NCI-H82 treated with DMSO at 0.1 percent for 48 hours (cell line): ENCODE measurements around the gene RNF149.
"Not testable (repeated sequence)": the region's sequence is repeated elsewhere in the genome, so short reads cannot be mapped to it uniquely, and the experiment has no call there.

Source experiments
- DNase-seq: peaks from one replicate; lab custom pipeline; 2025; ENCODE audit not compliant: unreplicated experiment; lab: John Stamatoyannopoulos, UW

RNF149 gene

GRCh38 chr2:101308432-101309210 lies at the start of gene RNF149:
TSS of gene RNF149 (minus strand) at chr2:101308701. CDS start at chr2:101308588, 113 bp downstream.
- peak; percentile 71 for DNase-seq

- DNase-seq: no peak
Observed at GRCh38 chr2:101357376-101357775, 48.9 kb upstream of the RNF149 start.

- DNase-seq: no peak
Observed at GRCh38 chr2:101356521-101356920, 48.0 kb upstream of the RNF149 start.

- DNase-seq: no peak
Observed at GRCh38 chr2:101356055-101356454, 47.6 kb upstream of the RNF149 start.

GRCh38 chr2:101355401-101356054 lies 47.0 kb upstream of the RNF149 start:
- no peak for DNase-seq

- no peak for DNase-seq
Observed at GRCh38 chr2:101354420-101355311, 46.2 kb upstream of the RNF149 start.

- not testable (repeated sequence) for DNase-seq
Observed at GRCh38 chr2:101352631-101353030, 44.1 kb upstream of the RNF149 start.

- no peak for DNase-seq
Observed at GRCh38 chr2:101351207-101351606, 42.7 kb upstream of the RNF149 start.

GRCh38 chr2:101349893-101350662 lies 41.6 kb upstream of the RNF149 start:
- DNase-seq: no peak

GRCh38 chr2:101348883-101349282 lies 40.4 kb upstream of the RNF149 start:
- DNase-seq: no peak

GRCh38 chr2:101346909-101347308 lies 38.4 kb upstream of the RNF149 start:
- DNase-seq: no peak

- DNase-seq: no peak
Observed at GRCh38 chr2:101344137-101344536, 35.6 kb upstream of the RNF149 start.

GRCh38 chr2:101342625-101343008 lies 34.1 kb upstream of the RNF149 start:
- DNase-seq: no peak

- peak; percentile 59 for DNase-seq
Observed at GRCh38 chr2:101341901-101342624, 33.6 kb upstream of the RNF149 start.

- no peak for DNase-seq
Observed at GRCh38 chr2:101341421-101341820, 32.9 kb upstream of the RNF149 start.

GRCh38 chr2:101340141-101340551 lies 31.6 kb upstream of the RNF149 start:
- no peak for DNase-seq

- DNase-seq: no peak
Observed at GRCh38 chr2:101339266-101339880, 30.9 kb upstream of the RNF149 start.

GRCh38 chr2:101337877-101338276 lies 29.4 kb upstream of the RNF149 start:
- DNase-seq: no peak

GRCh38 chr2:101332885-101333766 lies 24.6 kb upstream of the RNF149 start:
- no peak for DNase-seq
